NCI-H128 (cell line): ENCODE measurements around the gene COL16A1.

Experiments used
- DNase-seq: peaks from one replicate; lab custom pipeline; 2025; ENCODE audit not compliant: unreplicated experiment; lab: John Stamatoyannopoulos, UW

The COL16A1 gene

DNA sequence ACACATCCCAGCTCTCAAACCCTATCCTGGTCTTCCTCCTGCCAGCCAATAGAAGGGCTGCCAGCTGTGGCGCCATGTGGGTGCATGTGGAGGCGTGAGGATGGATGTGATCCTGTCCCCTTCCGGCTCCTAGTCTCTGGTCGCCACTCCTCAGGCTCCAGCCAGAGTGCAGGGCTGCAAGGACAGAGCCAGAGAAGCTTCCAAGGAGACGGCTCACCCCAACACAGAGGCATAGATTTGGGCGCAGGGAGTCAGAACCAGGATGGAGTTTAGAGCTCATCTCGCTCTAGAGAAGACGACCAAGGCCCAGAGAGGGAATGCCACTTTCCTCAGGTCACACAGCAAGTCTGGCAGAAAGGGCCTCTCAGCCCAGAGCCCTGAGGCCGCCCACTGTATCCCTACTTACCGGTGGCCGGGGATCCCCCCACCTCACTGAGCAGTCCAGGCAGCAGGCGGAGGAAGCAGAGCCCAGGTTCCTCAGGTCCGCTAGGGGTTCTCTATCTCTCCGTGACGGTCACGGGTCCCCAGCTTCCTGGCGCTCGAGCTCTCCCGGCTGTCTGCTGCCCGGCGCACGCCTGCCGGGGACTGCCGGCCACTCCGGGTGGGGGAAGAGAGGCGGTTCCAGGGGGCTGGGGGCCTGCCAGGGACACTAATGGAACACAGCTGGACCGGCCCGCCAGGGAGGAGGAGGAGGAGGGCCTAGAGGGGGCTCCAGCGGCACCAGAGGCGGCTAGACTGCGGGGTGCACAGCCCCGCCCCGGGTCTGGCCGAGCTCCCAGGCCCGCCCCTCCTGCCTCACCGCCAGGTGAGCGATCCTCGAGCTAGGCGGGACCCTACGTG, at the start of gene COL16A1:
Gene COL16A1 (minus strand): TSS at position 587 of the 840 bp plus-strand sequence. CDS start 1,824 bp downstream, outside the sequence.
- no peak for DNase-seq

DNA sequence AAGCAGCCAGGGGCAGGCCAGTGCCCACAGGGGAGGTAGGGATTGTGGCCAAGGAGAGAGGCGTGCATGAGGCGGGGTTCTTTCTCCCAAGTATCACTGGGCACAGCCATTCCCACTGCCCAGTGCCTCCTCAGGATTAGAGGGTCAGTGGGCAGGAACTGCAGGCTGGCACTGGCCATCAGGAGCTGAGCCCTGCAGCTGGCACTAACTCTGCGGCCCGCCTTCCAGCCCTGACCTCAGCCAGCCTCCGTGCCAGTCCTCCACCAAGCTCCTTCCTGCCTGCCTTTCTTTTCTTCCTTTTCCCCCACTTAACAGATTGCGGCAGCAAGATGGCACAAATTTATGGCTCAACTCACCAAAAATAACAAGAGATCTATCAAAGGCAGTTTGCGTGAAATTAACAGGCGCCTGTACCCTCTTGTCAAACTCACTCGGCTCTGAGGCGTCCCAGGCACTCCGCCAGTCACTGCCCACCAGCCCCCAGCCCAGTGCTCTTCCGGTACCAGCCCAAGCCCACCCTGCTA, 49.2 kb upstream of the COL16A1 start:
- DNase-seq, result no peak

DNA sequence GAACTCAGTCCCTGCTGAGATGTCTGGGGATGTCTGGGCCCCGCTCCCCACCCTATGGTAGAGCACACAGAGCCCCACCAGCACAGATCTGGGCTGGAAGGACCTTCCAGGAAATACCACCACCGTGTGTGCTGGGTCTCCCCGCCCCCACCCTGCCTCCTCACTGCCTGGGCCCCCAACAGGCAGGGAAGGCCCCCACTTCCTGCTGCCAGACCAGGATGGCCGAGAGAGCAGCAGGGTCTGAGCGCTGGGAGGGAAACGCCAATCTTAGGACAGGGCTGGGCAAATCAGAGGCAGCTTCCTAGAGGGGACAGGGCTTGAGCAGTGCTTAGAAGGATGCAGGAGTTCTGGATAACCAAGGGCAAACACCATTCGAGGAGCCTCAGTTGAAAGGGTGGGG, 48.4 kb upstream of the COL16A1 start:
- no peak for DNase-seq

DNA sequence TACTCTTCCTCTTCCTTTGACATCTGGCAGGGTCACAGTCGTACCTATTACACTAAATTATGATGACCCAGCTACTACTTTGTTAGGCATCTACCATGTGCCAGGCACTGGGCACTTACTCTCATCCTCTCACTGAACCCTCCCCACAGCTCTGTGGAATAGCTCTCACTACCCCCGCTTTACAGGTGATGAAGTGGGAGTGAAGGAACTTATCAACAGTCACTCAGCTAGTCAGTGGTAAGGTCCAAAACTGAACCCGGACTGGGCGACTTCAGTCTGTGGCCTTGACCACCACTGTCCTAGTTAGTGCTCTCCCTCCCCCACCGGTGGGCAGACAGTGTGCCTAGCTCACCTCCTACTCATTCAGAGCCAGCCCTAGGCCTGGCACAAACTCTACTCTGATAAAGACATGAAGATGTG, 48.0 kb upstream of the COL16A1 start:
- no peak for DNase-seq

DNA sequence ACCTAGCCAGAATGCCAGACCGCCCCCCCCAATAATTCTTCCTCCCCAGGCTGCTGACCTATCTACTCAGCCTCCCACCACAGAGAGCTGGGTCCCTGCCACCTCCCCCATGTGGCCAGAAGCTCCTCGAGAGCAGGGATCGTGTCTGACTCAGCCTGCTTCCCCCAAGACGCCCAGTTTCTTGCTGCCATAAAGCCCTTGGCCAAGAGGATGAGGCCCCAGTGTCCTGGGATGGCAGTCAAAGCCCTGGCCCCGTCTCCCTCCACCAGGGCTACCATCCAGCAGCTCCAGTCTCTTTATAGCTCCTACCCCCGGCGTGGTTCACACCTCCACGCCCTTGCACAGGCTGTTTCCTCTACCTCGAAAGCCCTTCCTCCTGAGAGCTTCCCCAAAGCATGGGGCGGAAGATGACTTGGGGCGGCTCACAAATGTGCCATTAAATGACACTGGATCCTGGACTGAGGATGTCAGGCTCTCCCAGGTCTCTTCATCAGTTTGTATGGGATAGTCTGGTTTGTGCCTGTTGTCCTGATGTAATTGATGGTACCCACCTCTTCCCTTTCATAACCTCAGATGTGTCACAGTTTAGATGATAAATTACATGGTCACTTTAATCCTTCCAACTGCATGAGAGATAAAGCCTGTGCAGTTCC, 47.2 kb upstream of the COL16A1 start:
- DNase-seq, result no peak

DNA sequence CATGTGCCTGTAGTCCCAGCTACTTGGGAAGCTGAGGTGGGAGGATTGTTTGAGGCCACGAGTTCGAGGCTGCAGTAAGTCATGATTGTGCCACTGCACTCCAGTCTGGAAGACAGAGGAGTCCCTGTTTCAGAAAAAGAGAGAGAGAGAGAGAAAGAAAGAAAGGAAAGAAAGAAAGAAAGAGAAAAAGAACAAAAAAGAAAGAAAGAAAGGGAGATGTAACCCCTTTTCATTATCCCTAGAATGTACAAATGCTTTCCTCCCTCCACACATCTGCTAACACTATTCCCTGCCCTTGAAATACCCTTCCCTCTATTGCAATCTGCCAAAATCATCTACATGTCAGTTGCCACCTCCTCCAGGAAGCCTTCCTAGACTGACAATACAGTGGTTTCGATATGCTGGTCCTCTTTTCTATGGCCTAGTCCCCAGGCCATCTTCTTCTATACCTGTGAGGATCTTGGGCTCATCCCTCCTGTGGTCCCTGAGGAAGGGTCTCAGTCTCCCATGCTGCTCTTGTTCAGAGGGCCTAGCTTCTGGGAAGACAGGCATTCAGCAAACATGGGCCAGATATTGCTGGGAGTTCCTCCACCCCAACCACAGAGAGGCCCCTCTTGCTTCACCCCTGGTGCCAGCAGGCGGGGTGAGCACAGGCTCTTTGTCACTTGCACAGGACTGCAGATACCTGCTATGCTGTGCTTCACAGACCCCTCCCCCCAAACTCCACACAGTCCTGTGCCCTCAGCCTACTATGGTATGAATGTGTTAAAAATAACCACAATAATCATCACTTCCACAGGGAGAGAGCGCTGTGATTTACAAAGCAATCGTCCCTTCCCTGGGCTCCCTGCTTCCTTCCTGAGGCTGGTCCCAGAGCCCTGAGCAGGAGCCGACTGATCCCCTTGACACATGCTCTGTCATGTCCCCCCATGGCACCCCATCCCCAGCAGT, 46.2 kb upstream of the COL16A1 start:
- DNase-seq, result no peak

DNA sequence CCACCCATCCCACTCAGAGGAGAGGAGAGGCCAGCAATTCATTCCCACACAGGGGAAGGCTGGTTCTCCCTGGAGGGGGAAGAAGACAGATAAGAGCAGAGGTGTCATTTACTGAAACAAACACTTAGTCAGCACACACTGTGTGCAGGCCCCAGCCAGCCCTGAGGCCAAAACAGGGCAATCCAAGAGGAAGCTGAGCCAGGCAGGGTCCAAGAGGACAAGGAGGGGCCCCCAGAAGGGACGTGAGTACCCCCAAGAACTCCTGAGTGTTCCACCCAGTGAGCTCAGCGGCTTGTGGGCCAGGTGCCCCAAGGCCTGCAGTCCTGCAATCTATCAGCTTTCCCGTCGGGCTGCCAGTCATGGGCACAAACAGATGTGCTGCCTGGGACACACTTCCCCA, 44.5 kb upstream of the COL16A1 start:
- DNase-seq, result no peak

DNA sequence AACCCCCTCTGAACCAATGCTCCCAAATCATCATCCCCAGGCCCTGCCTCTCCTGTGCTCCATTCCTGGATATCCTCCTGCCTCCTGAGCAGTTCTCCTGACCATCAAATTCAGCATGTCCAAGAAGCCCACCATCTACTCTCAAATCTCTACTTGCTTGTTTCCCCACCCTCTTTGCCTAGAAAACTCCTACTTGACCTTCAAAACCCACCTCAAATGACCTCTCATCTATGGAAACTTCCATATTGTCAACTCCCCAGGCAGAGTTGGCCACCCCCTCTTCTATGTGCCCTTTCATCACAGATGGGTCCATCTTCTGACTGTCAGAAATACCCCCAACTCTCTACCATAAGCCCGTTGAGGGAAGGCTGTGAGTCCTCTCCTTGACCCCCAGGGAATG, 43.5 kb upstream of the COL16A1 start:
- no peak for DNase-seq

DNA sequence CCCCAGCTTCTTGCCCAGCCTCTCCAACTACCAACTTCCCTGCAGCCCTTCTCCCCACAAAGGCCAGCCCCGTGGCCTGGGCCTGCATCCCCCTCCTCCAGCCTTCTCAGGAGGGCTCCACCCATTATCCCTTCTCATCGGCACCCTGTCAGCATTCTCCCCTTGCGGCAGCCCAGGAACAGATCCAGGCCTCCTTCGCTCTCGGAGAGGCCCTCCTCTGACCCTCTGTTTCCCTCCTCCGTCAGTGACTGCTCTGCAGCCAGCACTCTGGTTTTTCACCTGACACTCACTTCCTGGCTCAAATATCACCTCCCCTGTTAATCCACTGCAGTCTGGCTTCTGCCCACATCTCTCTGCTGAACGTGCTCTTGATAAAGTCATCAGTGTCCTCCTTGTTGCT, 42.9 kb upstream of the COL16A1 start:
- DNase-seq, result no peak

DNA sequence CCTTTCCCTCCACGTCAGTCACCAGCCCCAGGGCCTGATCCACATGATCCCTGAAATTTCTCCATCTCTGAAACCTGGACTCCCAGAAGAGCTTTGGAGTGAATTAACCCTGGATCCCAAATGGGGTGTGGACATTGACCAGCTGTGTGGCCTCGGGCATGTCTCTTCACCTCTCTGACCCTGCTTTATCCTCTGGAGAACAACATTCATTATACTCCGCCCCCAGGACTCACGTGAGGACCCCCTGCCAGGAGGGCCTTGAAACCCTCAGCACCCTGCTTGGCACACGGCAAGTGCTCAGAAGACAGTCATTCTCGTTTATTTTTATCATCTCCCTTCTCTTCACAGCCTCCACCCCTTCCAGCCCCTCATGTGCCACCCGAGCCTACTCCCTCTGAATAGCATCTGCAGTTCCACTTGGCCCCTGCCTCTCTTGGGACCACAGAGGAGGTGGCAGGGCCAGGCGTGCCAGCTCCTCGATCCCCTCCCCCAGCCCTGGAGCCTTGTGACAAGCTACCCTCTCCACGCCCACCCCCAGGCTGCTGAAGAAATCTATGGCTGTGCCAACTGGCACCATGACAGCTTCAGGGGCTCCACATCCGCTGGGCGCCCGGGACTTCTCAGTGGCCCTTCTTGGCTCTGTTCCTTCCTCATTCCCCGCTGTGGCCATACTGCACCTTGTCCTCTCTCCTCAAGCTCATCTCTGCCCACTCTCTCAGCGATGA, 42.3 kb upstream of the COL16A1 start:
- no peak for DNase-seq

DNA sequence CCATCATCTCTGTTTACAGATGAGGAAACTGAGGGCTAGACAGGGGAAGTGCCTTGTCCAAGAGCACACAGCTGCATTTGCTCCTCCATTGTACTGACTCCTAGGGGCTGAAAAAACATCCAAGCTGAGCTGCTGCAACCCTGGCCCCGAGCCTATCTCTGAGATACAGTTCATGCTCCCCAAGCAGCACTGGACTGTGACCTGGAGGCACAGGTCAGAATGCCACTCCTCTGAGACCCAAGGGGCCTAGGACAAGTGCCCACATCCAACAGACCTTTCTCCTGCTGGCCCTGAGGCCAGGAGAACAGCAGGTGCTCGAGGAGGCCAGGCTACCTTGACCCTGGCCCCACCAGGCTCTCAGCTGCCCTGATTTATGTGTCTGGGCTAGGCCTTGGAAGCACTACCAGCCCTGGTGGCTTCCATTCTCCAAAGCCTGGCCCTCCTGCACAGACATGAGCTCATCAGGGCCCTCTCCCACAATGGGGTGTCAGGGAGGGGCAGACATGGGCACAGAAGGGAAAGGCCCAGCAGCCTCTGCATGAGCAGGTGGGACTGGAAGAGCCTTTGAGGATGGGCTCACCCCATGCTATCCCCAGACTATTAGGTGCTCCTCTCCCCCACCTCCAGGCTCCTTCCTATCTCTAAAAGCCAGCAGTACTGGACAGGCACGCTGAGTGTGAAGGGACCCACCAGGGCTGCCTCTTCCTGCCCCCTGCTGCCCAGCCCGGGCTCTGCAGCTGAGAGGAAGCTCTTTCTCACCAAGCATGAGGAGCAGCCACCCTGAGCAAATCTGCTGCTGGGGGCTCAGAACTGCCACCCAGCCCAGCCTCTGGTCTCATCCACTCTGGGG, 41.5 kb upstream of the COL16A1 start:
- no peak for DNase-seq

DNA sequence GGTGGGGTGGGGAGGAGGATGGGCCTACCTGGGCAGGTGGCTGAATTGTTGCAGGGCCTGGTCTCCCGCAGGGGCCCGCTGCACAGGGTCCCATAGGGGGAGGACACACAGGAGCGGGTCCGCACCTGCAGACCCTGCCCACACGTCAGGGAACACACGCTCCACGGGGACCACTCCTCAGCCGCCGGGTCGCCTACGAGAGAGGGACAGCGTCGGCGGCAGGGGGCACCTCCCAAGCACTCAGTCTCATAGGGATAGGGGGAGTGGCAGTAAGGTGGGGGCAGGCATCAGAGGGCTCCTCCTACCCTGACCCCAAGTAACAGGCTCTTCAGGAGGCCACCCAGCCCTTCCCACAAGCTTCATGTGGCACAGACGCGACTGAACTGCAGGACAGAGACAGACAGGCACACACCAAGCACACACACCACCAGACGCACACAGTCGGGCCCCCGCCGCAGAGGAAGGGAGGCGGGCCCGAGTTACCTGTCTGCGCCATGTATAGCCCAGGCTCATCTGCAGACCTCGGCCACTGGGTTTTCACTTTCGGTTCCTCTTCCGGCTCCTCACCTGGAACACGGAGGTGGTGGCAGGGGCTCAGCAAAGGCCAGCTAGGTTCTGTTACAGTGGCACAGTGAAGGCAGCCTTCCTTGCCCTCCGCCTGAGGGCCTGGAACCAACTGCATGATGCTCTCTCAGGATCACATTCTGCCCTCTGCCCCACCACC, 40.5 kb upstream of the COL16A1 start:
- no peak for DNase-seq

DNA sequence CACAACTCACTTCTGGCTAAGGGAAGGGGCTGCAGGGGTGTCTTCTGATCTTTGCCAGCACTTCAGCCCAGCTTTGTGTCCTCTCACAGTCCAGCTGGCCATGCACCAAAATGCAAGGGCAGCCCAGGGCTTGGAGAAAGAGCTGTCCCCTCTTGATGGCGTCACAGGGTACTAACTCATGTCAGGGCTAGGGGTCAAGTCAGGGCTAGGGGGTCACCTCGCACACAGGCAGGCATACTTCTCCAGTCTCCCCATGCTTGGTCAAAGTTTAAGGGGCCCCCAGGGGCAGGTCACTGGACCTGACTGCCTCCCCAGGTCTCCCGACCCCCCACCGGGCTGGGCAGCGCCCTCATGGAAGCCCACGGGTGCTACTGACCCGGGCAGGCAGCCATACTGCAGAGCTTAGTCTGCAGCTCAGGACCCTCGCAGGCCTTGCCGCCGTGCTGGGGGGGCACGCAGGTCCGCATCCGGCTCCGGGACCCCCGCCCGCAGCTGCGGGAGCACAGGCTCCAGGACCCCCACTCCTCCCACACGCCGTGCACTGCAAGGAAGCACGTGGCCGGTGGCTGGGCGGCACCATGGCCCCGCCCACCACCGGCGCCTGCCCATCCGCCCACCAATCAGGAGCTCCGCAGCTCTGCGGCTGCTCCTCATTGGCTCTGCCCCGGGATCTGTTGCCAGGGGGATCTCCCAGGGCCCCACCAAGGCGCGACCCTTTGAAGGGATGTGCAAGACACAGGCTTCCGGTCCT, 38.8 kb upstream of the COL16A1 start:
- DNase-seq, result no peak

DNA sequence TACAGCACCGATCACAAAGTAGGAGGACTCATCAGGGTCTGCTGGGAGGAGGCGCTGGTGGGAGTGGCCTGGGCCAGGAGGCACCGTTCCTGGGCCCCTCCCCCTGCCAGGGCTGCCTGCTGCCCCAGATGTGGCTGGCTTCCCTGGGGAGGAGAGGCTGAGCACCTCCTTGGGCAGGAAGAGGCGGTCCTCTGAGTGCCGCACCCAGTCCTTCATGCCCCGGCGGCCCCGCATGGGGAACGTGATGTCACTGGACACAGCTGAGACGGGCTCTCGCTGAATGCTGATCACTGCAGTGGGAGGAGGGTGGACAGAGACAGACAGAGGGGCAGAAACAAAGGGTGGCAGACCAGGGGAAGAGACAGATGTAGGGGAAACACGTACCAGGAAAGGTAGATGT, 35.5 kb upstream of the COL16A1 start:
- DNase-seq, result no peak

DNA sequence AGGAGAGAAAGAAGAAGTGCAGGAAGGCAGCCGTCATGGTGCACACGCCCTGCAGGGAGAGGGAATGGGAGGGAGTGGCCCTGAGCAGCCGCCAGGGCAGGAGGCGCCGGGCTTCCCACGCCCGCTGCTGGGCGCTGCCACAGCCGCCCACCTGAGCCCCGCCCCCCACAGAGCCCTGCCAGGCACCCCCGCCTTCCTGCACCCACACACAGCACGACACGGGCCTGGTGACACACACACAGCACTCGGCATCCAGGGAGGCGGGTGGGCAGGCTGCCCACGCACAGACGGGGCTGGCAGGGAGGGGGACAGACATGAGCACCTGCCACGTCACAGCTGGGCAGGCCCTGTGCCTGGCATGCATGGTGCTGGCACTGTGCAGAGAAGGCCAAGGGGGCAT, 32.9 kb upstream of the COL16A1 start:
- no peak for DNase-seq

DNA sequence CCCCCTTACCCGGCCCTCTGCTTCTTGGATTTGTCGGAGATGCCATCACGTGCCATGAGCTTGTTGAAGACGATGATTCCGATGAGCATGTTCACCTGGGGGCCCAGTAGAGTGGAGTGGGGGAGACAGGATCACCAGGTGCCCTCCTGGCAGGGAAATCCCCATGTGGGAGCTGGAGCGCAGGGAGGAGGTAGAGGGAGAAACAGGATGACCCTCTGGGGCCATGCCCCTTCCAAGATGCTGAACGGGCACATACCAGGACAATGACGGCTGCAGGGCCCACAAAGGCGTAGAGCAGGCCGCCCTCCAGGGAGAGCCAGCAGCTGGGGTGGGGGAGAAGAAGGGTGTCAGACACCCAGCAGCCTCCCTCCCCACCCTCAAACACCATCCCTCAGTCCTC, 31.8 kb upstream of the COL16A1 start:
- no peak for DNase-seq

DNA sequence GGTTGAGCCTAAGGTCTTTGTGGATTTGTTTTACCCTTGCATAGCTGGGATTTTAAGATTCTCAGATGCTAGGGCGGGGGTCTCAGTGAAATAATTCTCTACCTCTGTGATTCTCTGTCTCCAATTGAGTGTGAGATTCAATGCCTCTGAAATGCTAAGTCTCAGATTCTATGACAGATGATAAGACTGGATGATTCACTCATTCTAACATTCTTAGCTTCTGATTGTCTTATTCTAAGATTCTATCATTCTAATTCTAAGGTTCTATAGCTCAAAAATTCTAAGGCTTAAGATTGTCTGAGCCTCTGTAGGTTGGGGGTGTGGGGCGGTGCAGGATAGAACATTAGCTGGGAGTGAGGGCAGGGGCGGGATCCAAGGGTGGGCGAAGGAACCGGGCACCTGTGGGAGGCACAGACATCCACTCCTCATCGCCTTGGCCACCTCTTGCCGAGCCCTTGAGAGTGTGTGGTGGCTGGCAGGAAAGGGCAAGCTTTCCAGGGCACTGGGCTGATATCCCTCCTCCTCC, 30.8 kb upstream of the COL16A1 start:
- DNase-seq, result no peak
